ENCODE measurements around the gene CPN1.
"Not testable (repeated sequence)": the region's sequence is repeated elsewhere in the genome, so short reads cannot be mapped to it uniquely, and the experiment has no call there.

CPN1 gene

GRCh38 chr10:100038561-100039071 is 43.1 kb downstream of the CPN1 start:
- DNase-seq = no peak
- in situ Hi-C loops (cut with HindIII; ENCODE audit: low pct_ligation_motif_present, low pct_unique_long_range_greater_than_20kb, low sequenced_read_pairs) = no loop called here

- DNase-seq = no peak
- in situ Hi-C loops (cut with HindIII; ENCODE audit: low pct_ligation_motif_present, low pct_unique_long_range_greater_than_20kb, low sequenced_read_pairs) = no loop called here
Observed at GRCh38 chr10:100037758-100038315, 43.8 kb downstream of the CPN1 start.

- in situ Hi-C loops (cut with HindIII; ENCODE audit: low pct_ligation_motif_present, low pct_unique_long_range_greater_than_20kb, low sequenced_read_pairs) = no loop called here
- no peak for DNase-seq
Observed at GRCh38 chr10:100036850-100037249, 44.8 kb downstream of the CPN1 start.

GRCh38 chr10:100033766-100034418 is 47.8 kb downstream of the CPN1 start:
- in situ Hi-C loops (cut with HindIII; ENCODE audit: low pct_ligation_motif_present, low pct_unique_long_range_greater_than_20kb, low sequenced_read_pairs) = no loop called here
- DNase-seq = no peak

- in situ Hi-C loops (cut with HindIII; ENCODE audit: low pct_ligation_motif_present, low pct_unique_long_range_greater_than_20kb, low sequenced_read_pairs) = no loop called here
- DNase-seq = no peak
Observed at GRCh38 chr10:100027416-100027815, 54.3 kb downstream of the CPN1 start.

GRCh38 chr10:100025576-100025975 is 56.1 kb downstream of the CPN1 start:
- in situ Hi-C loops (cut with HindIII; ENCODE audit: low pct_ligation_motif_present, low pct_unique_long_range_greater_than_20kb, low sequenced_read_pairs) = no loop called here
- DNase-seq = no peak

- DNase-seq = no peak
- in situ Hi-C loops (cut with HindIII; ENCODE audit: low pct_ligation_motif_present, low pct_unique_long_range_greater_than_20kb, low sequenced_read_pairs) = no loop called here
Observed at GRCh38 chr10:100024748-100025147, 56.9 kb downstream of the CPN1 start.

- DNase-seq = no peak
- in situ Hi-C loops (cut with HindIII; ENCODE audit: low pct_ligation_motif_present, low pct_unique_long_range_greater_than_20kb, low sequenced_read_pairs) = no loop called here
Observed at GRCh38 chr10:100022403-100022802, 59.3 kb downstream of the CPN1 start.

GRCh38 chr10:100021322-100021721 is 60.3 kb downstream of the CPN1 start:
- in situ Hi-C loops (cut with HindIII; ENCODE audit: low pct_ligation_motif_present, low pct_unique_long_range_greater_than_20kb, low sequenced_read_pairs) = no loop called here
- no peak for DNase-seq

- in situ Hi-C loops (cut with HindIII; ENCODE audit: low pct_ligation_motif_present, low pct_unique_long_range_greater_than_20kb, low sequenced_read_pairs) = no loop called here
- no peak for DNase-seq
Observed at GRCh38 chr10:100020886-100021253, 60.8 kb downstream of the CPN1 start.

- DNase-seq = peak; percentile 37
- in situ Hi-C loops (cut with HindIII; ENCODE audit: low pct_ligation_motif_present, low pct_unique_long_range_greater_than_20kb, low sequenced_read_pairs) = no loop called here
Observed at GRCh38 chr10:100020142-100020885, 61.4 kb downstream of the CPN1 start.

GRCh38 chr10:100019787-100020141 is 61.9 kb downstream of the CPN1 start:
- in situ Hi-C loops (cut with HindIII; ENCODE audit: low pct_ligation_motif_present, low pct_unique_long_range_greater_than_20kb, low sequenced_read_pairs) = no loop called here
- no peak for DNase-seq

- in situ Hi-C loops (cut with HindIII; ENCODE audit: low pct_ligation_motif_present, low pct_unique_long_range_greater_than_20kb, low sequenced_read_pairs) = no loop called here
- DNase-seq = no peak
Observed at GRCh38 chr10:100014071-100014762, 67.5 kb downstream of the CPN1 start.

GRCh38 chr10:100013621-100014020 is 68.0 kb downstream of the CPN1 start:
- in situ Hi-C loops (cut with HindIII; ENCODE audit: low pct_ligation_motif_present, low pct_unique_long_range_greater_than_20kb, low sequenced_read_pairs) = no loop called here
- no peak for DNase-seq

- DNase-seq; in situ Hi-C loops (cut with HindIII; ENCODE audit: low pct_ligation_motif_present, low pct_unique_long_range_greater_than_20kb, low sequenced_read_pairs): not testable (repeated sequence)
Observed at GRCh38 chr10:100011906-100012305, 69.8 kb downstream of the CPN1 start.

- peak; percentile 89 for DNase-seq
- in situ Hi-C loops (cut with HindIII; ENCODE audit: low pct_ligation_motif_present, low pct_unique_long_range_greater_than_20kb, low sequenced_read_pairs) = no loop called here
Observed at GRCh38 chr10:100009793-100010676, 71.6 kb downstream of the CPN1 start, which contains the start of gene DNMBP. TSS of gene DNMBP (minus strand) at chr10:100009947. CDS start at chr10:99972124, 37,823 bp downstream.

GRCh38 chr10:100009283-100009792 is 72.3 kb downstream of the CPN1 start:
- in situ Hi-C loops (cut with HindIII; ENCODE audit: low pct_ligation_motif_present, low pct_unique_long_range_greater_than_20kb, low sequenced_read_pairs) = no loop called here
- peak; percentile 69 for DNase-seq

- DNase-seq = peak; percentile 36
- in situ Hi-C loops (cut with HindIII; ENCODE audit: low pct_ligation_motif_present, low pct_unique_long_range_greater_than_20kb, low sequenced_read_pairs) = no loop called here
Observed at GRCh38 chr10:100008708-100009282, 72.9 kb downstream of the CPN1 start.

Measured in ACHN (cell line).